ENCODE results near the gene ST8SIA1. TPM values are rescaled to one million over a fixed set of nuclear protein-coding genes. Genes with fewer than 3 reads are reported as not detected.

The ST8SIA1 gene
- total RNA-seq, 1 donor from 2014 or later = 3.6 TPM

- Mint-ChIP-seq H3K4me1 (ENCODE audit: unreplicated experiment) (peaks cover 5% of the 10 kb centered on the region), H3K9me3 (ENCODE audit: unreplicated experiment) (no peaks in the 10 kb centered on the region), H3K36me3 (ENCODE audit: unreplicated experiment) (no peaks in the 10 kb centered on the region), H3K27me3 (ENCODE audit: unreplicated experiment) (no peaks in the 10 kb centered on the region), H3K27ac (ENCODE audit: unreplicated experiment) (no peak overlapping the region), H3K4me3 (ENCODE audit: unreplicated experiment) (no peak overlapping the region)
- DNase-seq (ENCODE audit: extremely low spot score, unreplicated experiment) = no peak
- no peak for TF ChIP-seq CTCF (IDR thresholded peaks at IDR 0.05)
Measured at GRCh38 chr12:22257100-22257499, 77.4 kb downstream of the ST8SIA1 start.

GRCh38 chr12:22256605-22257004 lies 77.9 kb downstream of the ST8SIA1 start:
- TF ChIP-seq CTCF (IDR thresholded peaks at IDR 0.05) = no peak
- Mint-ChIP-seq H3K27ac (ENCODE audit: unreplicated experiment) (no peak overlapping the region), H3K4me3 (ENCODE audit: unreplicated experiment) (no peak overlapping the region), H3K36me3 (ENCODE audit: unreplicated experiment) (no peaks in the 10 kb centered on the region), H3K27me3 (ENCODE audit: unreplicated experiment) (no peaks in the 10 kb centered on the region), H3K9me3 (ENCODE audit: unreplicated experiment) (no peaks in the 10 kb centered on the region), H3K4me1 (ENCODE audit: unreplicated experiment) (peaks cover 5% of the 10 kb centered on the region)
- no peak for DNase-seq (ENCODE audit: extremely low spot score, unreplicated experiment)

GRCh38 chr12:22256041-22256441 lies 78.5 kb downstream of the ST8SIA1 start:
- H3K27me3 Mint-ChIP-seq (ENCODE audit: unreplicated experiment) = peaks cover under 1% of the 10 kb centered on the region
- H3K27ac Mint-ChIP-seq (ENCODE audit: unreplicated experiment) = no peak overlapping the region
- H3K9me3 Mint-ChIP-seq (ENCODE audit: unreplicated experiment) = no peaks in the 10 kb centered on the region
- no peak overlapping the region for H3K4me3 Mint-ChIP-seq (ENCODE audit: unreplicated experiment)
- no peaks in the 10 kb centered on the region for H3K36me3 Mint-ChIP-seq (ENCODE audit: unreplicated experiment)
- no peak for DNase-seq (ENCODE audit: extremely low spot score, unreplicated experiment)
- no peak for TF ChIP-seq CTCF (IDR thresholded peaks at IDR 0.05)
- peaks cover 5% of the 10 kb centered on the region for H3K4me1 Mint-ChIP-seq (ENCODE audit: unreplicated experiment)

- no peak for TF ChIP-seq CTCF (IDR thresholded peaks at IDR 0.05)
- H3K27me3 Mint-ChIP-seq (ENCODE audit: unreplicated experiment) = peaks cover 4% of the 10 kb centered on the region
- no peak overlapping the region for H3K27ac Mint-ChIP-seq (ENCODE audit: unreplicated experiment)
- DNase-seq (ENCODE audit: extremely low spot score, unreplicated experiment) = no peak
- H3K36me3 Mint-ChIP-seq (ENCODE audit: unreplicated experiment) = no peaks in the 10 kb centered on the region
- H3K4me1 Mint-ChIP-seq (ENCODE audit: unreplicated experiment) = peaks cover 5% of the 10 kb centered on the region
- H3K9me3 Mint-ChIP-seq (ENCODE audit: unreplicated experiment) = no peaks in the 10 kb centered on the region
- H3K4me3 Mint-ChIP-seq (ENCODE audit: unreplicated experiment) = no peak overlapping the region
Measured at GRCh38 chr12:22255097-22255496, 79.4 kb downstream of the ST8SIA1 start.

- Mint-ChIP-seq H3K4me3 (ENCODE audit: unreplicated experiment) (no peak overlapping the region), H3K36me3 (ENCODE audit: unreplicated experiment) (no peaks in the 10 kb centered on the region)
Measured at GRCh38 chr12:22254478-22254877, 80.0 kb downstream of the ST8SIA1 start.

More at GRCh38 chr12:22254478-22254877, 80.0 kb downstream of the ST8SIA1 start:
- no peak for TF ChIP-seq CTCF (IDR thresholded peaks at IDR 0.05)
- peaks cover 4% of the 10 kb centered on the region for H3K27me3 Mint-ChIP-seq (ENCODE audit: unreplicated experiment)
- DNase-seq (ENCODE audit: extremely low spot score, unreplicated experiment) = no peak
- peaks cover 5% of the 10 kb centered on the region for H3K4me1 Mint-ChIP-seq (ENCODE audit: unreplicated experiment)
- H3K27ac Mint-ChIP-seq (ENCODE audit: unreplicated experiment) = no peak overlapping the region
- no peaks in the 10 kb centered on the region for H3K9me3 Mint-ChIP-seq (ENCODE audit: unreplicated experiment)

All from osteocyte (in vitro differentiated cells).